Measurements from ENCODE around the gene RXRG. TPM values are rescaled to one million over a fixed set of nuclear protein-coding genes. Genes with fewer than 3 reads are reported as not detected.

RXRG gene
- polyA plus RNA-seq, 1 of the 3 experiments (the other 2 are of a cell fraction) = not detected

- peak; percentile 9 for DNase-seq
These were observed 48.0 kb upstream of the RXRG start for GRCh38 chr1:165492845-165493373.

GRCh38 chr1:165490175-165490574 lies 45.2 kb upstream of the RXRG start:
- Histone ChIP-seq H3K79me2 (ENCODE audit: insufficient read depth) (no peaks in the 10 kb centered on the region), H3K27ac (ENCODE audit: low read depth in 2 of 2, low read length in 1 of 2) (no peak overlapping the region), H3K27me3 (ENCODE audit: insufficient read depth) (no peaks in the 10 kb centered on the region), H3K9me2 (no peaks in the 10 kb centered on the region), H4K20me1 (ENCODE audit: insufficient read depth) (no peaks in the 10 kb centered on the region), H3F3A (replicated peaks; ENCODE audit: insufficient read depth) (no peaks in the 10 kb centered on the region), H3K4me1 (ENCODE audit: control insufficient read depth in 1 of 2, insufficient read depth in 2 of 2, low read depth in 1 of 2, low read length in 1 of 2) (peaks cover 0 to 7% of the 10 kb centered on the region in 2 experiments; a peak in 1 of 4 replicates), H3K36me3 (replicated peaks in 1 of 2; ENCODE audit: control insufficient read depth in 1 of 2, insufficient read depth in 2 of 2, low read length in 1 of 2) (no peaks in the 10 kb centered on the region), H3K4me2 (no peak overlapping the region), H2AFZ (ENCODE audit: low read depth) (no peak overlapping the region), H3K4me3 (ENCODE audit: low read depth in 2 of 2, low read length in 1 of 2) (no peak overlapping the region), H3K9ac (no peak overlapping the region), H3K9me3 (no peaks in the 10 kb centered on the region)
- ChIA-PET POLR2A (no interaction called here), CTCF (interaction anchor here (0.6 to 1.3 kb wide), 4 partner anchors 43 to 146 kb away, joined by 3 read pairs; no protein-coding TSS in a partner anchor)
- TF ChIP-seq POLR2AphosphoS5 (IDR thresholded peaks at IDR 0.05; ENCODE audit: low read depth, low read length) (no peak), USF1 (IDR thresholded peaks at IDR 0.05; ENCODE audit: borderline replicate concordance, low read depth) (no peak), TCF12 (IDR thresholded peaks at IDR 0.05) (no peak), PBX3 (IDR thresholded peaks at IDR 0.05) (no peak), MEF2A (IDR thresholded peaks at IDR 0.05; ENCODE audit: borderline replicate concordance, low read depth) (no peak), MXI1 (IDR thresholded peaks at IDR 0.05; ENCODE audit: low read depth, low read length) (no peak), YY1 (IDR thresholded peaks at IDR 0.05; ENCODE audit: low read depth) (no peak), USF2 (IDR thresholded peaks at IDR 0.05; ENCODE audit: borderline replicate concordance, low read depth, low read length) (no peak)
- no peak for DNase-seq
- WGBS (ENCODE audit: low lambda C conversion rate) = 11% methylated on average over 5 of the region's 5 CpGs

More at GRCh38 chr1:165492845-165493373, 48.0 kb upstream of the RXRG start:
- Histone ChIP-seq H3K9me3 (no peaks in the 10 kb centered on the region), H3F3A (replicated peaks; ENCODE audit: insufficient read depth) (no peaks in the 10 kb centered on the region), H3K27ac (ENCODE audit: low read depth in 2 of 2, low read length in 1 of 2) (no peak overlapping the region), H3K4me2 (no peak overlapping the region), H3K4me3 (ENCODE audit: low read depth in 2 of 2, low read length in 1 of 2) (no peak overlapping the region), H2AFZ (ENCODE audit: low read depth) (no peak overlapping the region), H3K36me3 (replicated peaks in 1 of 2; ENCODE audit: control insufficient read depth in 1 of 2, insufficient read depth in 2 of 2, low read length in 1 of 2) (no peaks in the 10 kb centered on the region), H3K9me2 (no peaks in the 10 kb centered on the region), H3K4me1 (ENCODE audit: control insufficient read depth in 1 of 2, insufficient read depth in 2 of 2, low read depth in 1 of 2, low read length in 1 of 2) (peaks cover 0 to 3% of the 10 kb centered on the region in 2 experiments; a peak in 1 of 4 replicates), H4K20me1 (ENCODE audit: insufficient read depth) (no peaks in the 10 kb centered on the region), H3K9ac (no peak overlapping the region), H3K27me3 (ENCODE audit: insufficient read depth) (no peaks in the 10 kb centered on the region), H3K79me2 (ENCODE audit: insufficient read depth) (no peaks in the 10 kb centered on the region)
- ChIA-PET CTCF (interaction anchor here (1.0 kb wide), 1 partner anchor 100 kb away, joined by 3 read pairs; no protein-coding TSS in a partner anchor), POLR2A (no interaction called here)
- TF ChIP-seq NRF1 (IDR thresholded peaks at IDR 0.05; ENCODE audit: low read depth, low read length) = no peak
- no peak for TF ChIP-seq TEAD4 (IDR thresholded peaks at IDR 0.05; ENCODE audit: borderline replicate concordance, insufficient read depth)
- TF ChIP-seq SMC3 (IDR thresholded peaks at IDR 0.05; ENCODE audit: low read depth, low read length) = no peak
- TF ChIP-seq TAF1 (IDR thresholded peaks at IDR 0.05; ENCODE audit: borderline replicate concordance, low read depth, low read length) = no peak
- TF ChIP-seq USF2 (IDR thresholded peaks at IDR 0.05; ENCODE audit: borderline replicate concordance, low read depth, low read length) = no peak
- TF ChIP-seq CHD2 (IDR thresholded peaks at IDR 0.05; ENCODE audit: low read length, partially characterized antibody) = no peak
- no peak for TF ChIP-seq RXRA (IDR thresholded peaks at IDR 0.05; ENCODE audit: borderline replicate concordance, low read depth)
- TF ChIP-seq FOXJ3 (CRISPR knock-in tag; IDR thresholded peaks at IDR 0.05) = no peak
- TF ChIP-seq MAX (IDR thresholded peaks at IDR 0.05; ENCODE audit: low read depth) = no peak
- no peak for TF ChIP-seq GATA2 (CRISPR knock-in tag; IDR thresholded peaks at IDR 0.05)
- no peak for TF ChIP-seq EP300 (IDR thresholded peaks at IDR 0.05; ENCODE audit: borderline replicate concordance in 1 of 2, low read depth in 1 of 2, low read length in 1 of 2)
- no peak for TF ChIP-seq EZH2phosphoT487 (IDR thresholded peaks at IDR 0.05; ENCODE audit: borderline replicate concordance, low read depth)
- TF ChIP-seq RFX5 (IDR thresholded peaks at IDR 0.05; ENCODE audit: low read length) = no peak
- TF ChIP-seq TCF12 (IDR thresholded peaks at IDR 0.05) = no peak
- 39% methylated on average over 4 of the region's 6 CpGs for WGBS (ENCODE audit: low lambda C conversion rate)
